Keratinocyte (primary cell): ENCODE measurements around the gene NRBF2. TPM values are rescaled to one million over a fixed set of nuclear protein-coding genes. Genes with fewer than 3 reads are reported as not detected.
A peak's percentile ranks its signal among the peaks of the same experiment; 100 is the strongest.

Source experiments
- DNase-seq: peaks from one replicate; pipeline ENCODE4 v3.0.0-alpha.2; 2011; ENCODE audit warnings: low read depth, missing footprints, low spot score
- FAIRE-seq: peaks from 2 replicates; lab custom pipeline; 2011; peaks lifted over from hg19 to GRCh38; lab: Jason Lieb, UNC
- H2AFZ ChIP-seq: 2 replicates; pipeline ENCODE4 v1.6.0; 2012; ENCODE audit warnings: low read length, control low read depth, inconsistent platforms; ENCODE audit not compliant: control insufficient read depth
- H3K27ac ChIP-seq: 2 replicates; pipeline ENCODE4 v1.5.1; 2011; ENCODE audit warnings: low read length; ENCODE audit not compliant: control insufficient read depth, insufficient read depth
- H3K27me3 ChIP-seq: 3 replicates; pipeline ENCODE4 v1.6.0; 2011; ENCODE audit warnings: low read length; ENCODE audit not compliant: control insufficient read depth, insufficient read depth; ENCODE audit errors: extremely low read depth
- H3K36me3 ChIP-seq, 2 experiments: 2 replicates in 1 of 2; 3 replicates in 1 of 2; pipeline ENCODE4 v1.5.1; 2011; ENCODE audit warnings: low read length in 2 of 2, mild to moderate bottlenecking in 1 of 2; ENCODE audit not compliant: control insufficient read depth in 2 of 2, insufficient read depth in 2 of 2; ENCODE audit errors: extremely low read depth in 1 of 2
- H3K4me1 ChIP-seq: 3 replicates; pipeline ENCODE4 v1.5.1; 2011; ENCODE audit warnings: low read length; ENCODE audit not compliant: control insufficient read depth, insufficient read depth; ENCODE audit errors: extremely low read depth
- H3K4me2 ChIP-seq: 3 replicates; pipeline ENCODE4 v1.6.0; 2011; ENCODE audit warnings: low read depth, low read length; ENCODE audit not compliant: control insufficient read depth, insufficient read depth; ENCODE audit errors: extremely low read depth
- H3K4me3 ChIP-seq, 3 experiments: fragments of 200-600 bp in 1 of 3; sonication (generic) in 1 of 3; 2 replicates in 2 of 3; 3 replicates in 1 of 3; pipeline ENCODE4 v1.5.1; 2011 to 2016; ENCODE audit warnings: low read length in 3 of 3, mild to moderate bottlenecking in 3 of 3, control low read depth in 2 of 3, inconsistent platforms in 1 of 3, low read depth in 1 of 3, mixed read lengths in 1 of 3, mixed run types in 1 of 3, moderate library complexity in 1 of 3; ENCODE audit not compliant: control insufficient read depth in 2 of 3, insufficient read depth in 2 of 3; ENCODE audit errors: extremely low read depth in 1 of 3
- H3K79me2 ChIP-seq: 2 replicates; pipeline ENCODE4 v1.6.0; 2012; ENCODE audit warnings: low read length; ENCODE audit not compliant: control insufficient read depth, insufficient read depth
- H3K9ac ChIP-seq: 3 replicates; pipeline ENCODE4 v1.6.0; 2011; ENCODE audit warnings: low read length; ENCODE audit not compliant: control insufficient read depth, insufficient read depth; ENCODE audit errors: extremely low read depth
- H3K9me1 ChIP-seq: 3 replicates; pipeline ENCODE4 v1.6.0; 2011; ENCODE audit warnings: low read length; ENCODE audit not compliant: control insufficient read depth, insufficient read depth; ENCODE audit errors: extremely low read depth
- H3K9me3 ChIP-seq: 2 replicates; pipeline ENCODE4 v1.5.1; 2012; ENCODE audit warnings: low read depth, low read length; ENCODE audit not compliant: control insufficient read depth
- H4K20me1 ChIP-seq: 3 replicates; pipeline ENCODE4 v1.6.0; 2011; ENCODE audit warnings: low read length; ENCODE audit not compliant: control insufficient read depth, insufficient read depth; ENCODE audit errors: extremely low read depth
- CTCF ChIP-seq, 3 experiments: IDR thresholded peaks in 1 of 3; conservative IDR thresholded peaks in 1 of 3; optimal IDR thresholded peaks in 1 of 3; 2 replicates in 2 of 3; 3 replicates in 1 of 3; pipeline versions ENCODE3 to v1.5.1; 2011; ENCODE audit warnings: low read length in 3 of 3, mild to moderate bottlenecking in 3 of 3, moderate library complexity in 2 of 3, control low read depth in 1 of 3, inconsistent platforms in 1 of 3; ENCODE audit not compliant: insufficient read depth in 2 of 3; ENCODE audit errors: extremely low read depth in 1 of 3
- EZH2 ChIP-seq: IDR thresholded peaks from one replicate; pipeline ENCODE4 v1.6.1; 2012; ENCODE audit warnings: inconsistent platforms, mild to moderate bottlenecking, low read length, moderate library complexity
- dilution Hi-C: fragments of 300-500 bp; cut with MboI; formaldehyde crosslinking; loops from one replicate; pipeline ENCODE4 v1.7.0; 2020; ENCODE audit warnings: low sequenced_read_pairs; ENCODE audit not compliant: extremely low pct_ligation_motif_present
- polyA plus RNA-seq, 5 experiments: library from polyadenylated mRNA; depleted of rRNA in 3 of 5; stranded (reverse) in 3 of 5; stranded (forward) in 1 of 5; unstranded in 1 of 5; fragments of >200 nt; gene quantifications; 1 replicate in 1 of 5; 2 replicates in 3 of 5; 3 replicates in 1 of 5; pipeline versions ENCODE4 v1.2.1 to v1.2.3, GENCODE V29; 2011 to 2012; ENCODE audit warnings: missing spikeins in 2 of 5, low read depth in 1 of 5, low replicate concordance in 1 of 5

Gene NRBF2
- polyA plus RNA-seq, 1 donor (not counting 4 experiments of a cell fraction or from before 2014, with no cell fraction given) = 31.1 TPM

- H3K9ac ChIP-seq = no peak overlapping the region
- no peak overlapping the region for H3K27ac ChIP-seq
- no peaks in the 10 kb centered on the region for H3K9me3 ChIP-seq
- H3K79me2 ChIP-seq = no peaks in the 10 kb centered on the region
- dilution Hi-C loops = no loop called here
- no peak overlapping the region for H3K4me3 ChIP-seq
- no peak overlapping the region for H2AFZ ChIP-seq
- no peaks in the 10 kb centered on the region for H4K20me1 ChIP-seq
- no peak overlapping the region for H3K4me2 ChIP-seq
- no peaks in the 10 kb centered on the region for H3K4me1 ChIP-seq
- peaks cover 4 to 22% of the 10 kb centered on the region in 2 experiments for H3K36me3 ChIP-seq
- DNase-seq = peak; percentile 46
- peak; percentile 68 for FAIRE-seq
- H3K9me1 ChIP-seq = no peaks in the 10 kb centered on the region
- H3K27me3 ChIP-seq = no peaks in the 10 kb centered on the region
- TF ChIP-seq EZH2 (no peak), CTCF (optimal IDR thresholded peaks at IDR 0.05 in 1 of 3, IDR thresholded peaks at IDR 0.05 in 1 of 3, conservative IDR thresholded peaks at IDR 0.05 in 1 of 3; ENCODE audit: extremely low read depth in 1 of 3, insufficient read depth in 2 of 3, low read length in 3 of 3) (peak; percentile 40 to 72 (median 64))
These were observed 33.7 kb downstream of the NRBF2 start for GRCh38 chr10:63166742-63167258.

- FAIRE-seq (no peak), DNase-seq (no peak)
- Histone ChIP-seq H3K27me3 (no peaks in the 10 kb centered on the region), H3K4me1 (no peaks in the 10 kb centered on the region), H4K20me1 (no peaks in the 10 kb centered on the region), H3K79me2 (no peaks in the 10 kb centered on the region), H3K36me3 (peaks cover 4 to 22% of the 10 kb centered on the region in 2 experiments), H3K4me3 (no peak overlapping the region), H3K9ac (no peak overlapping the region), H3K9me1 (no peaks in the 10 kb centered on the region), H3K9me3 (no peaks in the 10 kb centered on the region), H2AFZ (no peak overlapping the region), H3K4me2 (no peak overlapping the region), H3K27ac (no peak overlapping the region)
- no peak for TF ChIP-seq CTCF (optimal IDR thresholded peaks at IDR 0.05 in 1 of 3, IDR thresholded peaks at IDR 0.05 in 1 of 3, conservative IDR thresholded peaks at IDR 0.05 in 1 of 3; ENCODE audit: extremely low read depth in 1 of 3, insufficient read depth in 2 of 3, low read length in 3 of 3)
- TF ChIP-seq EZH2 = no peak
- dilution Hi-C loops = no loop called here
These were observed 35.8 kb downstream of the NRBF2 start for GRCh38 chr10:63168821-63169462.
